GM18498 (cell line): ENCODE data around the gene ARHGEF4.
"Not testable (repeated sequence)": the region's sequence is repeated elsewhere in the genome, so short reads cannot be mapped to it uniquely, and the experiment has no call there.

Experiments used
- ATAC-seq: cut with Tn5 transposase; IDR thresholded peaks from one replicate; pipeline ENCODE4 v1.9.1; 2021; ENCODE audit warnings: mild to moderate bottlenecking, moderate library complexity; ENCODE audit not compliant: unreplicated experiment

The ARHGEF4 gene

GRCh38 chr2:130882111-130882690, 45.5 kb downstream of the ARHGEF4 start:
- no peak for ATAC-seq

DNA sequence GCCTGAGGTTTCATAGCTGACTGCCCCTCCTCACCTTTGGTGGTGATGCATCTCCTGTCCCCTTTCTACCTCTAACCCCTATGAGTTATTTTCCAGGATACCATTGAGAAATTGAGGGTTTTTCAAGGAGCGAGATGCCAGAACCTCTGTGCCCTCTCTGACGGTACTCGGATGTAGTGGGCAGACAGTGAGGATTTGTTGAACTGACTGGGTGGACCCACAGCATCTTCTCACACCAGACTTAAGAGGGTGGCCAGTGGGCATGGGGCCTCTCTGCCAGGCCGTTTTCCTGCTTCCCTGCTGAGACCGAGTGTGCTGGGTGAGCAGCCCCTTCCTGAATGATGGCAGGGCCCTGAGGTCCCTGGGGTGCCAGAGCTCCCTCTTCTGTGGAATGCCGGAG, 46.3 kb downstream of the ARHGEF4 start:
- no peak for ATAC-seq

DNA sequence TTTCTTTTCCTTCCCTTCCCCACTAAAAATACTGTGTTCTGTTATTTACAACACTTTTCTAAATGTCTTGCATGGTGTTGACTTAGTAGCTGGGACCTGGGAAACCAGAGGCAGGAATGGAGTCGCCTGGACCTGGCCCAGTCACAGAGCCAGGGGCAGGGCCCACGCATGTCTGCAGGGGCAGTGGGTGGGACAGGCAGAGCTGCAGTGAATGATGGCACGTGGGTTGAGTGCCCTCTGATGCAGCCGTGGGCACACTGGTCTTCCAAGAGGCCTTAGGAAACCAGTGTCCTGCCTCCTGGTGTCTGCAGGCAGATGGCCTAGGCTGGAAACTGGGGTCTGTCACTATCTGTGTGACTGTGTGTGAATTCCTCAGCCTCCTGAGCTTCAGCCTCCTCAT, 46.8 kb downstream of the ARHGEF4 start:
- no peak for ATAC-seq

DNA sequence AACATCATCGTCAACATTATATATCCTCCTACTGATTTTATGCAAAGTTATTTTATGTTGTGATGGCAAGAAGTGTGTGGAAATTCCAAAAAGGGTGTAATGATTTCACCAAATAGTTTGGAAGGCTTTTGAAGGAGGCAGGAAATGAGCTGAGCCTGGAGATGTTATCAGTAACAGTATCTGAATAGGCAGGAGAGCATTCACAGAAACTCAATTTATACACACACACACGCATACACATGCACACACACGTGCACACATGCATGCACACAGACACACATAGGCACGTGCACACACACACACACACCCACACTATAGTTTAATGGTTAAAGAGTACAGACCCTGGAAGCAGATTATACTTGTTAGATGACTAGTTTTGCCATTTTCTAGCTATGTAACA, 47.3 kb downstream of the ARHGEF4 start:
- ATAC-seq, result no peak

DNA sequence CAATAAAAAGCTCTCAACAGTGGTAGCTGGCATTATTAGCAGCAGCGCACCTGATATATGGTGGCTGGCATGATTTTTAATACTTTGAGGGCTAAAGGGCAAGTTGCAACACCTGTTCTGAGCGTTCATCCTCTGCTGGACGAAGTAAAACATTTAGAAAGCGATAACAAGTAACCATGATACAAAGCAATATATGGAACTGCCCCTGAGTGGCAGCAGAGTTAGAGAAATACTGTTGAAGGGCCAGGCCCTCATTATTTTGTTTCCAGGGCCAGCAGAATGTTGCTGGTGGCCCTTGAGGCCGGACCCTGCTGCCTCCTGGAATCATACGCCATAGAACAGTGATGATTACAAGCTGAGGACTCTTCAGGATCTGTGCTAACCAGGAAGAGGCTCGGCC, 47.8 kb downstream of the ARHGEF4 start:
- no peak for ATAC-seq

- no peak for ATAC-seq
These were observed 50.9 kb downstream of the ARHGEF4 start for GRCh38 chr2:130887643-130888042.

- ATAC-seq, result no peak
These were observed 54.4 kb downstream of the ARHGEF4 start for GRCh38 chr2:130890941-130891669.

DNA sequence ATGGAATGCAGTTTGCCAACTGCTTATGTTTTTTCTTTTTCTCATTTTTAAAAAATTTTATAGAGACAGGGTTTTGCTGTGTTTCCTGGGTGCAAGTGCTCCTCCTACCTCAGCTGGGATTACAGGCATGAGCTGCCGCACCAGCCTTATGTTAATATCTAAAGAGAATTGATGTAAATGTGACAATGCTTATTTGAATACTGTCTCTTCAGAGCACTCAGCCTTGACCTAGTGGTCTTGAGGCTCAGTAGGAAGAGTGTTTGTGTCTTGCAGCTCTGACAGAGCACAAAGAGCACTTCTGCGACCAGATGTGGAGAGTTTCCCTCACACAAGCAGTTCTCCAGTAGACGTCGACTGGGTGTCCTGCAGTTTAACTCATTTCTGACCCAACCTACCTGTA, 55.3 kb downstream of the ARHGEF4 start:
- no peak for ATAC-seq

GRCh38 chr2:130892793-130893785, 56.4 kb downstream of the ARHGEF4 start:
- ATAC-seq, result no peak

DNA sequence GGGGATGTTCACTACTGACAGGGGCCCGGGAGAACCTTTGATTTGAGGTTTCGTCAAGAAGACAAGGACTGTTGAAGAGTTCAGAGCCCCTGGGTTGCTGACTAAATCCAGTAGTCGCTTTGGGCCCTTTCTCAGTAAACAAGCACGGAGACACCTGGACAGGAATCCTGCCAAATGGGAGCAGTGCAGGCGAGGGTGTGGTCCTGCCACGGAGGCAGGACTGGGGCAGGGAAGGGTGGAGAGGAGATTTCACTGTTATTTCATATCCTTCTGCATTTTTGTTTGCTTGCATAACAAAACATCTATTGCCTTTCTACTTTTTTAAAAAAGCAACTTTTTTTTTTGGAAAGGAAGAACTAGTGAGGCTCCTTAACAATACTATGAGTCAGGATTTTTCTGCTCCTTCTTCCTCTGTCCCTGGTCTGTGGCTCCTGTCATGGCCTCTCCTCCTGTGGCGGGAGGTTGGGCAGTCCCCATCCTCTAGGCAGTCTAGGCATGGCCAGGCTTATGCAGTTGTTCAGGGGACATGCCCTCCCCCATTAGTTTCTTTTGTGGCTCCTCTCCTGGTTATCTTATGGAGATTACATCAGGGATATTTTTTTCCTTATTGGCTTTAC, 57.7 kb downstream of the ARHGEF4 start:
- no peak for ATAC-seq

- ATAC-seq, result no peak
These were observed 60.1 kb downstream of the ARHGEF4 start for GRCh38 chr2:130896813-130897212.

DNA sequence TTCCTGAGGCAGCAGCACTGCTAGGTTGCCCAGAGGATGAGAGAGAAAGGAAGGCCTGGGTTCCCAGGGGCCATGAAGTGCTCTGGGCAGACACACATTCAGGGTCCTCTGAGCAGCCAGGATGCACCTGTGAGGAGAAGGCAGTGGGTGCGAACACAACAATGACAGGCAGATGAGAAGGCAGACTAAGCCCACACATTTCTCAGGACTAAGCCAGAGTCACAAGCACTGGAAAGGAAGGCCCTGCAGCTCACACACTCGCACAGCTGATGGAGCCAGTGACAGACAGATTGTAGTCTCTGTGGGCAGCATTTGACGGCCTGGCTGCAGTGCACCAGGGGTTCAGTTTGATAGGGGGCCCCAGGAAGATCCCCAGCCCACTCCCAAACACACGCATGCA, 61.8 kb downstream of the ARHGEF4 start:
- no peak for ATAC-seq

DNA sequence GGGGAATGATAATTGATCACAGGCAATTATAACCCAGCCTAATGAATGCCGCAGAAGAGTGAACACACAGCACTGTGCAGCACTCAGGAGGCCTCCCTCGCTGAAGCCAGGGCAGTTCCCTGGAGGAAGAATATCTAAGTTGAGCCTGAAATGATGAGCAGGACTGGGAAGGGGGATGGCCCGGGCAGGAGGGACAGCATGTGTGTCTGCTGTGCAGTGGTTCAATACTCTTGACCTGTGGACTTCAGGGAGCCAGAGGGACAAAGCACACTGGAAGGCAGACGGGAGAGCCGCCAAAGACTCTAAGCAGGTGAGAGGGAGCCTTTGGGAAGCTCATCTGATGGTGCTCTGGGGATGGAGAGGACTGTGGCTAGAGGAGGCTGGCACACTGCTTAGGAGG, 62.6 kb downstream of the ARHGEF4 start:
- ATAC-seq, result no peak

GRCh38 chr2:130901061-130901460, 64.3 kb downstream of the ARHGEF4 start:
- ATAC-seq, result no peak

GRCh38 chr2:130901626-130902025, 64.9 kb downstream of the ARHGEF4 start:
- not testable (repeated sequence) for ATAC-seq

DNA sequence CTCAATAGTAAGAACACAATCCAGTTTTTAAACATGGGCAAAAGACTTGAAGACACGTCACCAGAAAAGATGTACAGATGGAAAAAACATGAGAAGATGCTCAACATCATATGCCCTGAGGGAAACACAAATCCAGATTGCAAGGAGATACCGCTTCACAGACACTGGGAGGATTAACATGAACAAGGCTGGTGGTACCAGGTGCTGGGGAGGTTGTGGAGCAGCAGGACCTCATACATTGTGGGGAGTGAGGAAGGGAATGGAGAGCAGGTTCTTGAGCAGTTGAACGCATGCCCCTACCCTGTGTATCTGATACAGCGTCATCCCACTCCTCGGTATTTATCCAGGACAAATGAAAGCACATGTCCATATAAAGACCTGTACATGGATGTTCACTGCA, 72.1 kb downstream of the ARHGEF4 start:
- ATAC-seq, result no peak

GRCh38 chr2:130910931-130911330, 74.2 kb downstream of the ARHGEF4 start:
- no peak for ATAC-seq

- no peak for ATAC-seq
These were observed 74.8 kb downstream of the ARHGEF4 start for GRCh38 chr2:130911482-130911881.

DNA sequence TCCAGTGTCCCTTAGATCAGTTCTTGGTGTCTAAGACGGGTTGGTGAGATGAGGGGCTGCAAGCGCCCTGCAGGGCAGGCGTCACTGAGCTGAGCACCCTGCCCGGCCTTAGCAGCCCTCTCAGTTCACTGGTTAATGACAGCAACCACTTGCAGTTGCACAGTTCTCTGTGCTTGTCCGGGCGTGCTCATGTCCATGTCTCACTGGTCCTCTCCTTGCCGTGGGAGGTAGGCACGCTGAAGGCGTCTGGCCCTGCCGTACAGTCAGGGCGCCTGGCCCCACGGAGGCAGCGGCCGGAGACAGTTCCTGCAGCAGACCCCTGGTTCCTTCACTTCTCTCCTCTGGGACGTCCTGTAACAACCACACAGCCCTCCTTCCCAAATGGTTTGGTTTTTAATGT, 75.3 kb downstream of the ARHGEF4 start:
- ATAC-seq, result no peak

- ATAC-seq, result no peak
These were observed 75.8 kb downstream of the ARHGEF4 start for GRCh38 chr2:130912471-130912870.

GRCh38 chr2:130913891-130914290, 77.2 kb downstream of the ARHGEF4 start:
- no peak for ATAC-seq
